Left forelimb (tissue), 1 donor: ENCODE measurements around the gene FTSJ3.
"Not testable (repeated sequence)": the region's sequence is repeated elsewhere in the genome, so short reads cannot be mapped to it uniquely, and the experiment has no call there.

Experiments
- DNase-seq: peaks from one replicate; pipeline ENCODE4 v3.0.0-alpha.2; 2018; ENCODE audit warnings: low spot score

The FTSJ3 gene

GRCh38 chr17:63827801-63828221 is 348 bp upstream of the FTSJ3 start:
- no peak for DNase-seq

GRCh38 chr17:63826468-63827001 is 928 bp downstream of the FTSJ3 start:
- DNase-seq: no peak

GRCh38 chr17:63824362-63824761 is 3.1 kb downstream of the FTSJ3 start:
- no peak for DNase-seq

GRCh38 chr17:63823659-63824331 is 3.7 kb downstream of the FTSJ3 start:
- no peak for DNase-seq

GRCh38 chr17:63822537-63822936 is 4.9 kb downstream of the FTSJ3 start:
- no peak for DNase-seq

- no peak for DNase-seq
These were observed 5.7 kb downstream of the FTSJ3 start for GRCh38 chr17:63821804-63822203.

GRCh38 chr17:63820963-63821561 is 6.4 kb downstream of the FTSJ3 start:
- no peak for DNase-seq

GRCh38 chr17:63819585-63820537 is 7.6 kb downstream of the FTSJ3 start:
- DNase-seq: no peak

GRCh38 chr17:63819131-63819530 is 8.3 kb downstream of the FTSJ3 start:
- DNase-seq: no peak

GRCh38 chr17:63817736-63818385 is 9.6 kb downstream of the FTSJ3 start:
- no peak for DNase-seq

GRCh38 chr17:63816669-63817068 is 10.8 kb downstream of the FTSJ3 start:
- no peak for DNase-seq

- no peak for DNase-seq
These were observed 11.3 kb downstream of the FTSJ3 start for GRCh38 chr17:63816123-63816522.

- DNase-seq: no peak
These were observed 17.5 kb downstream of the FTSJ3 start for GRCh38 chr17:63809970-63810369.

GRCh38 chr17:63805591-63805990 is 21.9 kb downstream of the FTSJ3 start:
- no peak for DNase-seq

- no peak for DNase-seq
These were observed 23.1 kb downstream of the FTSJ3 start for GRCh38 chr17:63804328-63804727.

- DNase-seq: no peak
These were observed 26.7 kb downstream of the FTSJ3 start for GRCh38 chr17:63800783-63801182.

- DNase-seq: no peak
These were observed 28.8 kb downstream of the FTSJ3 start for GRCh38 chr17:63798572-63799106.

- DNase-seq: not testable (repeated sequence)
These were observed 31.1 kb downstream of the FTSJ3 start for GRCh38 chr17:63796375-63796774.

- DNase-seq: no peak
These were observed 35.3 kb downstream of the FTSJ3 start for GRCh38 chr17:63792055-63792729.

GRCh38 chr17:63790057-63790456 is 37.4 kb downstream of the FTSJ3 start:
- DNase-seq: no peak
